GM21447 (cell line): Measurements from ENCODE around the gene PLCG2.
"Not testable (repeated sequence)": the region's sequence is repeated elsewhere in the genome, so short reads cannot be mapped to it uniquely, and the experiment has no call there.

Source experiments
- ATAC-seq: cut with Tn5 transposase; IDR thresholded peaks from one replicate; pipeline ENCODE4 v1.9.1; 2021; ENCODE audit not compliant: unreplicated experiment

Gene PLCG2

GRCh38 chr16:81933361-81933760 lies 154.3 kb downstream of the PLCG2 start:
- no peak for ATAC-seq

DNA sequence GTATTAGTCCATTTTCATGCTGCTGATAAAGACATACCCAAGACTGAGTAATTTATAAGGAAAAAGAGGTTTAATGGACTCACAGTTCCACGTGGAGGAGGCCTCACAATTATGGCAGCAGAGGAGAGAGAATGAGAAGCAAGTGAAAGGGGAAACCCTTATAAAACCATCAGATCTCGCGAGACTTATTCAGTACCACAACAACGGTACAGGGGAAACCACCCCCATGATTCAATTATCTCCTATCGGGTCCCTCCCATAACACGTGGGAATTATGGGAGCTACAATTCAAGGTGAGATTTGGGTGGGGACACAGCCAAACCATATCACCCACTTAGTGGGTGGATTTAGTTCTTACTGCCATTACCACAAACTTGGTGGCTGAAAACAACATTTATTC lies 155.6 kb downstream of the PLCG2 start:
- not testable (repeated sequence) for ATAC-seq

GRCh38 chr16:81936209-81937000 lies 157.3 kb downstream of the PLCG2 start:
- ATAC-seq: no peak

DNA sequence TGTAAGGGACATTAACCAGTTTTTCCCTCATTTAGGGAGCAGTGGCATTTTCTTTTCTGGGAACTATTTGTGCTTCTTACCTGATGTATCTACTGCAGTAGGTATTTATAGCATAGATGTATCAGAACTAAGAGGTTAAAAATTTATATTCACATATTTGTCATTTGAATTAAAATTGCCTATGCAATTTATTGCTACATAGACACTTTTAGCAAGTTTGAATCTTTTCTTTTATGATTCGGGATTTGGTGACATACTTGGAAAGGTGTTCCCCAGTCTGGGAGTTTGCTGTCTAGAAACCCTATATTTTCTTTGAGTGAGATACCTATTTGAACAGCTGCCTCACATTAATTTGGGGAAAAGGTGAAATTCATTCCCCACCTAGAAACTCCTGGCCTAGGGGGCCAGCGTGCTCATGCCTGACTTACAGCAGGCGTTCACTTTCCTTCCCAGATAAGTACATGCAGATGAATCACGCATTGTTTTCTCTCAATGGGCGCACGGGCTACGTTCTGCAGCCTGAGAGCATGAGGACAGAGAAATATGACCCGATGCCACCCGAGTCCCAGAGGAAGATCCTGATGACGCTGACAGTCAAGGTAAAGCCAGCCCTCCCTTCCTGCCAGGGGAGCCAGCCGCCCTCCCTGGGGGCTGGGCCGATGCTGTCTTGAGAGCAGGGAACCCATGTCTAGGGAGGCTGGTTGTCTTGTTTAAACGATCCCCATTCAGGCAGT lies 158.4 kb downstream of the PLCG2 start:
- no peak for ATAC-seq

GRCh38 chr16:81938326-81939163 lies 159.5 kb downstream of the PLCG2 start:
- no peak for ATAC-seq

- ATAC-seq: no peak
Observed at GRCh38 chr16:81939164-81940056, 160.3 kb downstream of the PLCG2 start.

GRCh38 chr16:81940781-81941560 lies 161.9 kb downstream of the PLCG2 start:
- no peak for ATAC-seq

DNA sequence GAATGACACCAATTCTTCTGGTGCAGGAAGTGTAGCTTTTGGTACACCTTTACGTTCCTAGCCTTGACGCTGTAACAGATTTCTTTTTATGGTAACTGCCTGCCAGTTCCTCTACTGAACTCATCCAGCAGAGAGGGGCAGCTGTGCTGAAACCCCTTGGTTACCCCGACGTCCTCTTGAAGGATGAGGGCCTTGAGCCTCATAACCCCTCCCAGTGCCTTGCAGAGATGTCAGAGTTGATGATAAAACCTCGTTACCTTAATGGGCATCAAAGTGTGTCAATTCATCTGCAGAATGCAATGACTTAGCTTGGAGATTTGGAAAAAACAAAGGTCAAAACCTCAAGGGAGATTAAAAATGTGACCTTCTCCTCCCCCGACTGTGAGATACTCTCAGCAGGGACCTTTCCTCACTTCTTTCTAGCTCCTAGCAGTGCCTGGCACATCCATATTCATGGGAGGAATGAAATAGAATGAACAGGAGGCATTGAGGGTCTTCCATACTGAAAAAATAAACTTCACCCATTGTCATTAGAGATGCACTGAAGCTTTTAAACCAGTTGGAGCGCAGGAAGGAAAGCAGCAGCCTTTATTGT lies 163.0 kb downstream of the PLCG2 start:
- ATAC-seq: no peak

DNA sequence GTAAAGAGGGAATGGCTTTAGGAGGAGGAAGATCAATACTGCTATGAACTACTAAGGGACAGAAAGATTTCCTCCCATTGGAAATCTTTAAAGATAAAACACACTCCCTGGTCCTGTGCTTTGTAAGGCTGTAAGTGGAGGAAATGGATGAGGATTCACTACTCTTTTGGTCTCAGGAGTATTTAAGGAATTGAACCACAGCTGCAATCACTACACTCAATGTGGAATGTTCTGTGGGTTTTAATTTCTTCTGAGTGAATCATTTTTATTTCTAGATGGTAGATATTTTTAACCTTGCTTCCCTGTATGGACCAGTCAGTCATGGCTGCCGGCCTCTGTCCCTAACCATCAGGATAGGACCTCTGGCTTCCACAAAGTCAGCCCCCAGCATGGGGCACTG lies 166.6 kb downstream of the PLCG2 start:
- ATAC-seq: no peak

DNA sequence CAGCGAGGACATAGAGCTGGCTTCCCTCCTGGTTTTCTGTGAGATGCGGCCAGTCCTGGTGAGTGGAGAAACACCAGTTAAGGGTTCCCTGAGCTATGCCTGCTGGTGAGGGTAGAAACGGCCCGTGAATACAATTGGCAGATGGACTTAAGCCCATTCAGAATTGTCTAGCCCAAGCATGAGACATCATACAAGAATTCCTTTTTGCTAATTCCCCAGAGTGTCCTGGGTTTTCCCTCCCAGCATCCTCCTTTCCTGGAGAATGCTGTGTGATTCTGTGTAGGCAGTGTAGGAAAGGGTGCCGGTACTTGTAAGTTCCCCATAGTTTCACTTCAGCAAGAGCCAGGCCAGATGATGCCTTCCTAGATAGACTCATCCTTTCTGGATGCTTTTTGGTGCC lies 167.1 kb downstream of the PLCG2 start:
- no peak for ATAC-seq

DNA sequence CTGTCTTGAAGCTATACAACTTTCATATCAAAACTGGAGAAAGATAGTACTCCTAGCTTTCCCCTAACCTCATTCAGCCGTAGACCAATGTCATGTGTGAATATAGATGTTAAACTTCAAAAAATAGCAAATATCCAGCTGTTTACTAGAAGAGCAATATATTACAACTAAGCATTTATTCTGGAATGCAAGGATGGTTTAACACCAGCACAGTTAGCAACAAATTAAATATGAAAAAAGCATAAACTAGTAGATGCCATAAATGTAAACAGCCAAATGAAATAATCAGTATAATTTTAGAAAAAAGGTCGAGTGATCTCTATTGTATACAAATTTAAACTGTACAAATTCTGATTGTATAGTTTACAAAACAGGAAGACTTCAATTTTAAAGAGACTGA lies 172.5 kb downstream of the PLCG2 start:
- ATAC-seq: no peak

- no peak for ATAC-seq
Observed at GRCh38 chr16:81956213-81956948, 177.3 kb downstream of the PLCG2 start.

DNA sequence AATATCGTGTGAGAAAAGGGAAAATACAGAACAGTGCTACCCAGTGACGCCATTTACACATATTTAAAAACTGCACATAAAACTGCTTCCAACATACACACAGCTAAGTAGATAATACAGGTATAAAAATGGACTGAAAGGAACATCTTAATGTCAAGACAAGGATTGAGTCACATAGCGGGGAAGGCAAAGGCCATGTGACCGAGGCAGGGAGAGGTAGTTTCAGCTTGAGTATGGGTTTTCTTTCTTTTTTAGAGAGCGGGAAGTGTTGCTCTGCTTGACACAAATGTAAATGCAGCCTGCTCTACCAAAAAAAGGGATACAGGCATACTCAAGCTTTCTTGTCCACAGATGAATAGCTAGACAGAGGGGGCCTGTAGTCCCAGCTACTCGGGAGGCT lies 185.7 kb downstream of the PLCG2 start:
- no peak for ATAC-seq

DNA sequence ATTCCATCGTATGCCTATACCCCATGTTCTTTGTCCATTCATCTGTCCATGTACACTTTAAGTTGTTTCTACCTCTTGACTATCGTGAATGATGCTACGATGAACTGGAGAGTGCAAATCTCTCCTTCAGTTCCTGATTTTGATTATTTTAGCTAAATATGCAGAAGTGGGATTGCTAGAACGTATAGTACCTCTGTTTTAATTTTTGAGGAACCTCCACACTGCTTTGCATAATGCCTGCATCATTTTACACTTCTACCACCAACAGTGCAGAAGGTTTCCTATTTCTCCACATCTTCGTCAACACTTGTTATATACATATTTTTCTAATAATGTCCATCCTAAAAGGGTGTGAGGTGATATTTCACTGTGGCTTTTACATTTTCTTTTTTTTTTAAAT lies 188.3 kb downstream of the PLCG2 start:
- ATAC-seq: no peak

DNA sequence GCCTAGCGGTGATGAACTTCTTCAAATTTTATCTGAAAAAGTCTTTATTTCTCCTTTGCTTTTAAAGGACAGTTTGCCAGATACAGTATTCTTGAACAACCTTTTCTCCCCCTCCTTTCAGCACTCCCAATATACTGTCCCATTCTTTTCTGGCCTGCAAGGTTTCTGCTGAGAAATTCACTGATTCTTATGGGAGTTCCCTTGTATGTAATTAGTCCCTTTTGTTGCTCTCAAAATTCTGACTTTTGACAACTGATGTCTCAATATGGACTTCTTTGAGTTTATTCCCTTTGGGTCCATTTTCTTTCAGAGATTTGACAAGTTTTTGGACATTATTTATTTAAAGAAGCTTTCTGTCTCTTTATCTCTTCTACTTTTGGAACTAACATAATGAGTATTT lies 192.8 kb downstream of the PLCG2 start:
- ATAC-seq: no peak

GRCh38 chr16:81973737-81974136 lies 194.6 kb downstream of the PLCG2 start:
- ATAC-seq: no peak

DNA sequence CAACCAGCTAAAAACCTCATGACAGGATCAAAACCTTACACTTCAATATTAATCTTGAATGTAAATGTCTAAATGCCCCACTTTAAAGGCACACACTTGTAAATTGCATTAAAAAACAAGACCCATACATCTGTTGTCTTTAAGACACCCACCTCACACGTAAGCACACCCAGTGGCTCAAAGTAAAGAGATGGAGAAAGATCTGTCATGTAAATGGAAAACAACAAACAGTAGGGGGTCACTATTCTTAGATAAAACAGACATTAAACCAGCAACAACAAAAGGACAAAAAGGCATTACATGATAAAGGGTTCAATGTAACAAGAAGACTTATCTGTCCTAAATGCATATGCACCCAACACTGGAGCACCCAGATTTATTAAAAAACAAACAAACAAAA lies 196.5 kb downstream of the PLCG2 start:
- ATAC-seq: no peak

- ATAC-seq: not testable (repeated sequence)
Observed at GRCh38 chr16:81977335-81977942, 198.3 kb downstream of the PLCG2 start.
